HCT116 (cell line): ENCODE data around the gene KCNRG. TPM values are rescaled to one million over a fixed set of nuclear protein-coding genes. Genes with fewer than 3 reads are reported as not detected.

Experiments
- ATAC-seq: fragments of 200-7000 bp; cut with Tn5 transposase; 2 replicates; pipeline ENCODE4 v1.9.1; 2020; ENCODE audit warnings: mild to moderate bottlenecking, moderate library complexity
- BruUV-seq: library from RNA; stranded (reverse); fragments of 400-500 nt; replicated peaks from 2 replicates; lab custom pipeline; 2021; lab: Mats Ljungman, UMichigan
- CTCF ChIA-PET: fragments of 300-600 bp; sonication (Branson Sonifier 250); formaldehyde crosslinking; loops from one replicate; lab custom pipeline; 2021; ENCODE audit warnings: antibody characterized with exemption; lab: Charles Lee
- POLR2A ChIA-PET: fragments of 300-600, 350-600 bp; sonication (Branson Sonifier 250); formaldehyde crosslinking; loops from one replicate; lab custom pipeline; 2021; ENCODE audit warnings: antibody characterized with exemption; lab: Charles Lee
- RAD21 ChIA-PET, 2 experiments: fragments of 300-600 bp; sonication (Branson Sonifier 250); formaldehyde crosslinking; loops; one replicate each; lab custom pipeline; 2023; ENCODE audit warnings: low total read pairs in 2 of 2; ENCODE audit not compliant: uncharacterized antibody in 2 of 2, unreplicated experiment in 2 of 2, low non-redundant PET in 1 of 2; lab: Charles Lee
- DNase-seq: peaks from one replicate; pipeline ENCODE4 v3.0.0-alpha.2; 2010; ENCODE audit warnings: low read depth, low spot score
- H2AFZ ChIP-seq: fragments of 200-600 bp; shearing (Covaris generic), sonication (generic); 2 replicates; pipeline ENCODE4 v1.6.1; 2017; ENCODE audit warnings: low read depth, mixed run types, mixed read lengths, antibody characterized with exemption, low read length; ENCODE audit not compliant: poor library complexity, severe bottlenecking
- H3K27ac ChIP-seq: 2 replicates; pipeline ENCODE4 v1.5.1; 2012; ENCODE audit warnings: low read depth, low read length
- H3K27me3 ChIP-seq: fragments of 200-600 bp; sonication (generic); 2 replicates; pipeline ENCODE4 v1.6.1; 2016; ENCODE audit warnings: mixed run types, low read length, mixed read lengths; ENCODE audit not compliant: insufficient read depth
- H3K36me3 ChIP-seq, 2 experiments: fragments of 200-500 bp in 1 of 2; fragments of 200-600 bp in 1 of 2; sonication (Bioruptor generic) in 1 of 2; sonication (generic) in 1 of 2; 2 replicates each; pipeline versions ENCODE4 v1.5.1 to v1.6.1; 2014 to 2016; ENCODE audit warnings: low read length in 2 of 2, inconsistent platforms in 1 of 2, mixed read lengths in 1 of 2, mixed run types in 1 of 2; ENCODE audit not compliant: insufficient read depth in 2 of 2, control insufficient read depth in 1 of 2
- H3K4me1 ChIP-seq, 2 experiments: fragments of 200-600 bp in 1 of 2; sonication (generic) in 1 of 2; 2 replicates each; pipeline versions ENCODE4 v1.5.1 to v1.6.1; 2012 to 2017; ENCODE audit warnings: low read length in 2 of 2, inconsistent platforms in 1 of 2, mild to moderate bottlenecking in 1 of 2, mixed read lengths in 1 of 2, mixed run types in 1 of 2, moderate library complexity in 1 of 2; ENCODE audit not compliant: insufficient read depth in 2 of 2, control insufficient read depth in 1 of 2
- H3K4me2 ChIP-seq: fragments of 200-600 bp; sonication (generic); 2 replicates; pipeline ENCODE4 v1.6.1; 2017; ENCODE audit warnings: mixed run types, low read length, mixed read lengths
- H3K4me3 ChIP-seq, 2 experiments: fragments of 200-600 bp in 1 of 2; sonication (generic) in 1 of 2; replicated peaks in 1 of 2; 2 replicates each; pipeline ENCODE4 v1.5.1; 2011 to 2016; ENCODE audit warnings: low read length in 2 of 2, control low read depth in 1 of 2, low read depth in 1 of 2, mild to moderate bottlenecking in 1 of 2, mixed read lengths in 1 of 2, mixed run types in 1 of 2
- H3K79me2 ChIP-seq: fragments of 200-600 bp; sonication (generic); 2 replicates; pipeline ENCODE4 v1.6.1; 2017; ENCODE audit warnings: mild to moderate bottlenecking, mixed run types, low read length, moderate library complexity, mixed read lengths; ENCODE audit not compliant: insufficient read depth
- H3K9ac ChIP-seq: fragments of 200-600 bp; sonication (generic); 2 replicates; pipeline ENCODE4 v1.6.1; 2016; ENCODE audit warnings: low read length, mixed read lengths
- H3K9me2 ChIP-seq: fragments of 200-600 bp; sonication (generic), shearing (Covaris generic); 2 replicates; pipeline ENCODE4 v1.6.1; 2017; ENCODE audit warnings: mixed run types, mild to moderate bottlenecking, moderate library complexity; ENCODE audit not compliant: insufficient read depth
- H3K9me3 ChIP-seq, 2 experiments: fragments of 200-500 bp in 1 of 2; fragments of 200-600 bp in 1 of 2; sonication (Bioruptor generic) in 1 of 2; sonication (generic) in 1 of 2; 2 replicates each; pipeline ENCODE4 v1.6.1; 2014 to 2017; ENCODE audit warnings: low read length in 2 of 2, mixed read lengths in 2 of 2, inconsistent platforms in 1 of 2, low read depth in 1 of 2, mild to moderate bottlenecking in 1 of 2, mixed run types in 1 of 2, moderate library complexity in 1 of 2; ENCODE audit not compliant: control insufficient read depth in 1 of 2, insufficient read depth in 1 of 2
- H4K20me1 ChIP-seq: fragments of 200-600 bp; sonication (generic), shearing (Covaris generic); 2 replicates; pipeline ENCODE4 v1.6.1; 2017; ENCODE audit warnings: mixed run types, mild to moderate bottlenecking, moderate library complexity; ENCODE audit not compliant: insufficient read depth
- ATF3 ChIP-seq: IDR thresholded peaks from 2 replicates; pipeline ENCODE4 v1.6.1; 2012
- CBX3 ChIP-seq: IDR thresholded peaks from 2 replicates; pipeline ENCODE4 v1.6.1; 2012; ENCODE audit warnings: low read depth
- CEBPB ChIP-seq: IDR thresholded peaks from 2 replicates; pipeline ENCODE4 v1.6.1; 2012; ENCODE audit warnings: low read depth
- EGR1 ChIP-seq: IDR thresholded peaks from 2 replicates; pipeline ENCODE4 v1.6.1; 2012; ENCODE audit warnings: low read depth
- ELF1 ChIP-seq: IDR thresholded peaks from 2 replicates; pipeline ENCODE4 v1.6.1; 2012; ENCODE audit warnings: low read depth, borderline replicate concordance
- EZH2 ChIP-seq: fragments of 200-600 bp; sonication (generic); IDR thresholded peaks from 2 replicates; pipeline ENCODE4 v1.6.1; 2017; ENCODE audit warnings: antibody characterized with exemption, mixed run types
- EZH2phosphoT487 ChIP-seq: fragments of 200-600 bp; IDR thresholded peaks from 2 replicates; pipeline ENCODE4 v1.6.1; 2018; ENCODE audit warnings: antibody characterized with exemption, borderline replicate concordance
- FOSL1 ChIP-seq: IDR thresholded peaks from 2 replicates; pipeline ENCODE4 v1.6.1; 2012; ENCODE audit warnings: low read depth
- JUND ChIP-seq: IDR thresholded peaks from 2 replicates; pipeline ENCODE4 v1.6.1; 2012
- POLR2A ChIP-seq: IDR thresholded peaks from 2 replicates; pipeline ENCODE4 v1.7.0; 2011; ENCODE audit warnings: borderline replicate concordance; ENCODE audit not compliant: insufficient read depth, insufficient read length; ENCODE audit errors: extremely low read depth
- POLR2AphosphoS5 ChIP-seq: IDR thresholded peaks from 2 replicates; pipeline ENCODE4 v1.6.1; 2011; ENCODE audit warnings: mild to moderate bottlenecking, low read depth, low read length, moderate library complexity
- REST ChIP-seq: IDR thresholded peaks from 2 replicates; pipeline ENCODE4 v1.6.1; 2012; ENCODE audit warnings: low read depth
- SIN3A ChIP-seq: IDR thresholded peaks from 2 replicates; pipeline ENCODE4 v1.6.1; 2012; ENCODE audit warnings: low read depth
- SP1 ChIP-seq: IDR thresholded peaks from 2 replicates; pipeline ENCODE4 v1.6.1; 2012; ENCODE audit warnings: low read depth
- SRF ChIP-seq: IDR thresholded peaks from 2 replicates; pipeline ENCODE4 v1.6.1; 2012; ENCODE audit warnings: low read depth
- TCF7L2 ChIP-seq: IDR thresholded peaks from 2 replicates; pipeline ENCODE4 v1.7.0; 2011; ENCODE audit warnings: borderline replicate concordance, inconsistent platforms; ENCODE audit not compliant: insufficient read depth, insufficient read length; ENCODE audit errors: extremely low read depth
- YY1 ChIP-seq: IDR thresholded peaks from 2 replicates; pipeline ENCODE4 v1.6.1; 2011; ENCODE audit warnings: low read length, low read depth, moderate library complexity, mild to moderate bottlenecking; ENCODE audit not compliant: insufficient replicate concordance; ENCODE audit errors: extremely low read depth
- ZBTB33 ChIP-seq: IDR thresholded peaks from 2 replicates; pipeline ENCODE4 v1.6.1; 2011; ENCODE audit warnings: mild to moderate bottlenecking, low read length, moderate library complexity; ENCODE audit not compliant: insufficient replicate concordance; ENCODE audit errors: extremely low read depth
- ZFX ChIP-seq: fragments of 450-650 bp; IDR thresholded peaks from 2 replicates; pipeline ENCODE4 v1.6.1; 2017
- ZNF274 ChIP-seq: fragments of 200-500 bp; sonication (Bioruptor generic); IDR thresholded peaks from 2 replicates; pipeline ENCODE4 v1.6.1; 2014; ENCODE audit warnings: mild to moderate bottlenecking, low read depth, low read length, inconsistent platforms
- intact Hi-C: fragments of 100-400 bp; cut with micrococcal nuclease; formaldehyde crosslinking; loops from 2 replicates; pipeline ENCODE4 v1.10.0; 2022
- total RNA-seq: library from RNA; stranded (reverse); gene quantifications from one replicate; pipeline ENCODE4 v1.2.1, GENCODE V29; 2021; ENCODE audit not compliant: unreplicated experiment

Gene KCNRG
- total RNA-seq, 1 experiment from 2014 or later, result 2.5 TPM

GRCh38 chr13:50012396-50013169 is 2.7 kb upstream of the KCNRG start:
- Histone ChIP-seq H3K4me2 (no peak overlapping the region), H3K36me3 (peaks cover 21 to 30% of the 10 kb centered on the region in 2 experiments), H3K27ac (no peak overlapping the region), H2AFZ (no peak overlapping the region), H3K9me2 (no peaks in the 10 kb centered on the region), H3K9me3 (no peaks in the 10 kb centered on the region), H3K27me3 (no peaks in the 10 kb centered on the region), H3K4me3 (no peak overlapping the region), H3K79me2 (peaks cover 58% of the 10 kb centered on the region), H4K20me1 (peaks cover 12% of the 10 kb centered on the region; the same call in 1 of the 2 replicates), H3K4me1 (no peaks in the 10 kb centered on the region), H3K9ac (no peak overlapping the region)
- ATAC-seq (no peak), DNase-seq (no peak)
- ChIA-PET CTCF (no interaction called here), POLR2A (no interaction called here), RAD21 (interaction anchor here in 1 of 2 experiments (0.6 kb wide), 1 partner anchor 15 kb away, joined by 5 read pairs; the partner anchor contains the start of gene TRIM13)
- TF ChIP-seq SRF (no peak), ZFX (no peak), SP1 (no peak), ATF3 (no peak), CBX3 (no peak), FOSL1 (no peak), EGR1 (no peak), SIN3A (no peak), REST (no peak), TCF7L2 (no peak), POLR2A (no peak), EZH2 (no peak), YY1 (no peak), EZH2phosphoT487 (no peak), POLR2AphosphoS5 (no peak), ZNF274 (no peak), CEBPB (no peak), ZBTB33 (no peak), JUND (no peak), ELF1 (no peak)
- TSS peak; percentile 18 for BruUV-seq
- intact Hi-C loops, result no loop called here
